ENCODE measurements around the gene BIN2.

- TF ChIP-seq CTCF (IDR thresholded peaks at IDR 0.05) = no peak
- no peak for TF ChIP-seq JUN (CRISPR knock-in tag; IDR thresholded peaks at IDR 0.05)
- no peak for TF ChIP-seq SP1 (CRISPR knock-in tag; conservative IDR thresholded peaks at IDR 0.05)
Measured at GRCh38 chr12:51373187-51373586, 49.2 kb upstream of the BIN2 start.

Data from WTC11 (cell line).